ELR (cell line): ENCODE measurements around the gene TEX10.

Source experiments
- DNase-seq: peaks from one replicate; pipeline ENCODE4 v3.0.0-alpha.2; 2015; ENCODE audit warnings: low read depth

The TEX10 gene

DNA sequence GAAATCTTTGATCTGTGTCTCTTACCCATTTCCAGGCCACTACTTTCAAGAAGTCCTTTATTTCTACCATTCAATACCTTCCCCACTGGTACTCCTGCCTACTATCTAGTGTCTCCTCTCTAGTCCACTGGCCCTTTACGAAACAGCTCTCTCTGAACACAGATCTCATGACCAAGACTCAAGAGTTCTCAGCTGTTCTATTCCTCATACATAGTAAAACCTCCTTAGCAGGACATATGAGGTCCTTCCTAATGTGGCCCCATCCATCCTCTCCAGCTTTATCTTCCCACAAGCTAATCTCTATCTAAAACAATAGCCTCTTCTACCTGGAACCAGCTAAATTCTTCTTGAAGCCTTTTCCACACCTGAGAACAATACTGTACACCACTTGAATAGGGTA, 2.6 kb downstream of the TEX10 start:
- peak; percentile 15 for DNase-seq

DNA sequence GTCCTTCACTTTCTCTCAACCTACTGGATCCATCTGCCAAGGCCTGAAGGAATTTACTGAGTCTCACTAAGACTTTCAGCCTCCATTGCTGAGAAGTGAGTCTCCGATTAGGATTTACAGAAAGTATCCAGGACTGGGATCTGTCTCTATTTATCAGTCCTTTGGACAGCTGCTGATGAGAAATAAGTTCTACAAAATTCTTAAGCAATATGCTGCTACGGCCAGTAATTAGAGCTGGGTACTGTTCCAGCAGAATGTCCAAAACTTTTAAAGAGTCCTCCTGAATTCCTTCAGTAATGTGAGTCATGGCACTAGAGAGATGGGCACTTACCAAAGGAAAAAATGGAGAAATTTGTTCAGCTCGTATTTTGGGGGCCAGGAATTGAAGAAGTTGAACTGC, 5.9 kb downstream of the TEX10 start:
- no peak for DNase-seq

DNA sequence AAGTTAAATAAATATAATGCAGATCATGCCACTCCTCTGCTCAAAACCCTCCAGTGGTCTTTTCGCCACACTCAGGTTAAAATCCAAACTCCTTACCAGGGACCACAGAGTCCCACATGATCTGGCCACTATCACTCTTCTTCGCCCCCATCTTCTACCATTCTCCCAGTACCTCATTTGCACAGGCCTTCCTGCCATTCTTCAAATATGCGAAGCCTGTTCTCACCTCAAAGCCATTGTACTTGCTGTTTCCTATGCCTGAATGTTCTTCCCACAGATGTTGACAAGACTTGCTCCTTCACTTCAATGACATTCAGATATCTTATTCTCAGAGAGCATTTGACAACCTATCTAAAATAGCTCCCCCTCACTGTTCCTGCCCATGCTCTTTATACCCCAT, 10.9 kb downstream of the TEX10 start:
- no peak for DNase-seq

DNA sequence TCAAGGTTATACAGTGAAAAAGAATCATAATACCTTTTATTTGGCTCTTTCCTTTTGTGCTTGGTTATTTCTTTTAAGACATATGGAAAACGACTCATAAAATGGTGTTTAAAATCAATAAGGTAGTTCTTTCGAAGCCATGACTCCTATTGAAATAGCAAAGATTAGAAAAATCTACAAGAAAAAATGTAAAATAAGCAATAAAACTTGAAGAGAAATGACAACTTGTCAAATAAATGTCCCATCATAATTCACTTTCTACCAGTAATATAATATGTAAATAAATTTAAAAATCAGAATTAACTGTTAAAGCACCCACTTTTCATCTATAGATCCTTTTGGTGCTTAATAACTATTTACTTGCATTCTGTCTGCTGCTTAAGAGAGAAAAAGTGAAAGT, 12.5 kb downstream of the TEX10 start:
- DNase-seq = no peak

DNA sequence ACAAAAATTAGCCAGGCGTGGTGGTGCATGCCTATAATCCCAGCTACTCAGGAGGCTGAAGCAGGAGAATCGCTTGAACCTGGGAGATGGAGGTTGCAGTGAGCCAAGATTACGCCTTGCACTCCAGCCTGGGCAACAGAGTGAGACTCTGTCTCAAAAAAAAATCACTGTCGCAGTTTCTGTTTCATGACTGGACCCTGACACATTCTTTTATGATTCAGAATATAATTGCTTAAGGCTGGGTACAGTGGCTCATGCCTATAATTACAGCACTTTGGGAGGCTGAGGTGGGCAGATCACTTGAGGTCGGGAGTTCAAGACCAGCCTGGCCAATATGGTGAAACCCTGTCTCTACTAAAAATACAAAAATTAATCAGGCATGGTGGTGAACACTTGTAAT, 14.0 kb downstream of the TEX10 start:
- DNase-seq = peak; percentile 45

DNA sequence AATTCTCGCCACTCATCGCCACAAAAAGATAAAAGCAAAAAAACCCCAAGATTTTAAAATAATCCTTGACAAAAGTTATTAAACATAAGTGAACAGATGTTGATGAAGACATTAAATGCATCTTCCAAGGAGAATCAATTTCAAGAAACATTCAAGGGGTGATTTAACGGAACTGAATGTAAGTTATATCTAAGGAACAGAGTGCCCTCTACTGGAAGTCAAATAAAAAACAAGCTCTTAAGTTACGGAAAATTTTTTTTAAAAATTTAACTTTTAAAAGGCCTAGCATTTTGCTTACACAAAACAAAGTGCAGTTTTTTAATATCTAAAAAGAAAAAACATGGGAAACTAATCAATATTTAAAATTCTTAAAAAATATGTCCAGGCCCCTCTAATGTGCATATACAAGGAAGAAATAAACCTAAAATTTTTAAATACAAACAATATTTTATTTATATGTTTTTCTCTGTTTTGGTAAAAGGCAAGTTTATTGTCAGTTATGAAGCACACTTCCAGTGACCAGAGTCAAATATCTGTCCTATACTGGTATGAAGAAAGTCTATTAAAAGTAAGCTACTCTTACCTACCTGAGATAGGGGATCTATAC, 28.0 kb downstream of the TEX10 start:
- DNase-seq = peak; percentile 73

DNA sequence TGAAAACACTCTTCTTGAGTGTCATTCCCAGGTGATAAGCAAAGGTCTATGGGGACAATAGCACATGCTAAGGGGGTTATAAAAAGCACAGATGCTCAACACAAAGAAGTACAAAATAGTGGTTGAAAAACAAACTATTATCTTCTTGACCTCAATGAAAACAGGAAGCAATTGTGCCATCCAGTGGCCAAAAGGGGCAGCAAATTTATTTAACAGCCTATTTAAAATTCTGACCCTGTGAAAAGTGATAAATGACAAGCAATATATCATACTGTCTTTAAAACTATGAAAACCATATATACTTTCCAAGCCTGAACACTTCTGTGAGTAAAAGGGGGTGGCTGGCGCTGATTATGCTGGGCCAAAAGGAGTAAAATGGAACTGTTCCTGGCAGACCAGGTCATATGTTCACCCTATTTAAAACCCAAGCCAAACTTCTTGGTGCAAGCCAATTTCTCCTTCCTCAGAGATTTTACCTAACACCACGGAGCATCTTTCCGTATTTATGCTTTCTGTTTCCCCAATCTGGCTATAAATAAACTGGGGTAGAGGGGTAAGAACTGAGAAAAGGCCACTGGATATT, 29.7 kb downstream of the TEX10 start:
- DNase-seq = peak; percentile 61

DNA sequence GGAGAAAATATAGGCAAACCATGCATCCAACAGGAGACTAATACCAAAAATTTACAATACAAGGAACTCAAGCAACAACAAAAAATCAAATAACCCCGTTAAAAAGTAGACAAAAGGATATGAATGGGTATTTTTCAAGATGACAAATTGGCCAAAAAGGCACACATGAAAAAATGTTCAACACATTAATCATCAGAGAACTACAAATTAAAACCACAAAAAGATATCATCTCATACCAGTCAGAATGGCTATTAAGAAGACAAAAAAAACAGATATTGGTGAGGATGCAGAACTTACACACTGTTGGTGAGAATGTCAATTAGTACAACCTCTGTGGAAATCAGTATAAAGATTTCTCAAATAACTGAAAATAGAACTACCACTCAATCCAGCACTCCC, 35.0 kb downstream of the TEX10 start:
- DNase-seq = peak; percentile 83

DNA sequence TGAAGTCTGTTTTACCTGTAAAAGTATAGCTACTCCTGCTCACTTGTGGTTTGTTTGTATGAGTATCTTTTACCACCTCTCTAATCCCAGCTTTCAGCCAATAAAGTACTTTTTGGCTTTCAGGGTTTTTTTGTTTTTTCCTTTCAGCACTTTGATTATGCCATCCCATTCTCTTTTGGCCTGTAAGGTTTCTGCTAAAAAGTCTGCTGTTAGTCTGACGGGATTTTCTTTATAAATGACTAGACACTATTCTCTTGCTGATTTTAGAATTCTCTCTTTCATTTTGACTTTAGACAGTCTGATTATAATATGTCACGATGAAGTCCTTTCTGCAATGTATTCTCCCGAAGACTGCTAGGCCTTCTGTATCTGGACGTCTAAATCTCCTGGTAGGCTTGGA, 37.2 kb downstream of the TEX10 start:
- DNase-seq = no peak

DNA sequence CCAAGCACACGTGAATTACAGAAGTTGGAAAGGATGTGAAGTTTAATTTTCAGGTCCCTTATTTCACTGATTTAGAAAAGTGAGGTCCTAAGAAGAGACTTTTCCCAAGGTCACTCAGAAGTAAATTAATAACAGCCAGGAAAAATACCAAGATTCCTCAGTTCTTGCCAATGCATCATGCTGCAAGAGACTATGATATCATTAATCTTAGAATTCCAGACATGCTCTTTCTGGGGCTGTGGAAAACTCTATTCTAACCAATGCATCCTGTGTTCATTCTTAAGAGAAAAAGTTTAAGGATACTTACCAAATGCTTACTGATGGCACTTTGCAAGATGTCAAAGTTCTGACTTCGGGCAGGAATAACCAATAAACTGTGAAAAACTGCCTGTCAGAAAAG, 42.8 kb downstream of the TEX10 start:
- no peak for DNase-seq

DNA sequence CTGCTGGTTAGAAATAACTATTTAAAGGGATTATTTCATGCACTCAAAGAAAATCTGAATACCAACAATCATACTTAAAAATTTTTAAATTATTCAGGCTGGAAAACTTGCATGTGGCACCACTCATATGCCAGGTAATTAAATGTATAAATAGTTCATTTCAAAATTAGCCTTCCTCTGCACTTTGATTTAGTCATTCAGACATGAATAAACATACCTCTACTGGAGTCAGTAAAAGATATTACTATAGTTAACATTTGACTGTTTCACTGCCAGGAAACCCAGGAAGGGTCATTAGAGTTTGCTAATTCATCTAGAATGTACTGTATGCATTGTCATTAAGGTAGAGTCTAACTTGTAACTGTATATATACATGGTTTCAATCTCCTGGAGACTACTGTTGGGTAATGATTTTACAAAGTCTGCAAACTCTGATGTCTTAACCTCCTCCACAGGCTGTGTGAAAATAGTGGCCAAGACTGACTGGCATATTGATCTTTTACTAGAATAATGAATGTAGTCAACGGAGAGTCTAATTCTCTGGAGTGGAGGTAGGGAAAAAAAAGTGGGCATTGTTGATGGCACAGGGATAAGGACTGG, 43.7 kb downstream of the TEX10 start:
- DNase-seq = peak; percentile 36

DNA sequence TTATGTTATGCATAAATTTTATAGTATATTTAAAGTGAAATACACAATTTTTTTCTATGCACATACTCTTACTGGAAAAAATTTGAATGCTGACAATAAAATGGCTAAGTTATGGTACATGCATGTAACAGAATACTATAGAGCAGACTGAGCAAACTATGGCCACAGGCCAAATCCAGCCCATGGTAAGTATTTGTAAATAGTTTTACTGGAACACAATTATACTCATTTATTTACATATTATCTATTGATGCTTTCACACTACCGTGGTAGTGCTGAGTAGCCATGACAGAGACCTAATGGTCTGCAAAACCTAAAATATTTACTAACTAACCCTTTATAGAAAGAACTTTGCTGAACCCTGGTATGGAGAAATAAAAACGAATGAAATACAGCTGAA, 45.7 kb downstream of the TEX10 start:
- DNase-seq = no peak

DNA sequence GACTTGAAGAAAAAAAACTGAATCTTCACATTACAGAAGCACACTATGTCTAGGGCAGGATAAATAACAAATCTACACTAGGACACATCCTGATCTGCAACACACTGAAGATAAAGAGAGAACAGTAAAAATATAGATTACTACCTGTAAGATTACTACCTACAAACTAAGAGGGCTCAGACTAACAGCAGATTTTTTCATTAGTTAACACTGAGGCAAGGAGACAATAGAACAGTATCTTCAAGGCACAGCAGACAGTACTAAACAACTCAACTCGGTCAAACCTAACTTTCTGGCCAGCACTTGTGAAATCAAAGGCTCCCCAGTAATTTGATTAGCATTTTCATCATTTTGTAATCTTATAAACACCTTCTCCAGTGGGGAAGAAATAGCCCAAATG, 46.5 kb downstream of the TEX10 start:
- no peak for DNase-seq

DNA sequence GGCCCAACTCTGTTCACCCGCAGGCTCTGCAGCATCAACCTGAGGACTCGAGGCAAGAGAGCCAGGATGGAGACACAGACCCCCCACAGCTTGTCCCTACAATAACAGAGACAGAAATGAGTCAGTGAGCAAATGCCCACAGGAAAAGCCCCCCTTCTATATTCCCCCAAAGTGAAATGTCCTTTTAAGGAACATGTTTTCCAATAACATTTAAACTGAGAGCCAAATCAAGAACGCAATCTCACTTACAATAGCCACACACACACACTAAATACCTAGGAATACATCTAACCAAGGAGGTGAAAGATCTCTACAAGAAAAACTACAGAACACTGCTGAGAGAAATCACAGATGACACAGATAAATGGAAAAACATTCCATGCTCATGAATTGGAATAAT, 49.0 kb downstream of the TEX10 start:
- no peak for DNase-seq

DNA sequence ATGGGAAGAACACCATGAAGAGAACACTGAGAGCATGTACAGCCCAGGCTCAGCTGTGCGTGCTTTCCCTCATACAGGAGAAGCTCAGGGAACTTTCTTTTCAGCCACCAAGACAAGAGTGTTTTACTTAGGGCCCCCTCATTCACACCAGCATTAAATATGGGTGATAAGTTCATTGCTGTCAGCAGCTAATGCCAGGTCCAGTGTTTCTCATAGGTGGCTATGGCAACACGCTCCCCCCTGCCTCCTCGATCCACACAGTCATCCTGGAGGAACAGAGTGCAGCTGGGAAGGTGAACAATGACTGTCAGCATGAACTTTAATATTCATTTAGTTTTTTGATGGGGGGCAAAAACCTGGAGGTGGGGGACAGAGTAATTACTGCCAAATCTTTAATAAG, 54.4 kb downstream of the TEX10 start:
- no peak for DNase-seq

DNA sequence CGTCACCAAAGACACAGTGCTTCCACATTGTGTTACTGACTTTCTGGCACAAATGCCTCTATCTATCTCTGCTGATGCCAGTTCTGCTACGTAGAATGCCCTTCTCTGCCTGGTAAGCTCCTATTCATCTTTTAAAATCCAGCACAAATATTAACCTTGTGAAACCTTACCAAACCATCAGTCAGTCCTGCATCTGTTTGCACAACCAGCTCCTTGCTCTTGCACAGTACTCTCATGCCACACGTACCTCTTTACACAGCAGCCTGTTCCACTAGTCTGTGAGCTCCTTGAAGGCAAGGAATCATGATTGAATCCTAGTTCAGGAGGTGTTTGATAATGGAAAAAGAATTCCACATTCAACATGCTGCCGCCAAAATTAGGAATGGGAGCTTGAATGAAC, 56.3 kb downstream of the TEX10 start:
- DNase-seq = no peak

DNA sequence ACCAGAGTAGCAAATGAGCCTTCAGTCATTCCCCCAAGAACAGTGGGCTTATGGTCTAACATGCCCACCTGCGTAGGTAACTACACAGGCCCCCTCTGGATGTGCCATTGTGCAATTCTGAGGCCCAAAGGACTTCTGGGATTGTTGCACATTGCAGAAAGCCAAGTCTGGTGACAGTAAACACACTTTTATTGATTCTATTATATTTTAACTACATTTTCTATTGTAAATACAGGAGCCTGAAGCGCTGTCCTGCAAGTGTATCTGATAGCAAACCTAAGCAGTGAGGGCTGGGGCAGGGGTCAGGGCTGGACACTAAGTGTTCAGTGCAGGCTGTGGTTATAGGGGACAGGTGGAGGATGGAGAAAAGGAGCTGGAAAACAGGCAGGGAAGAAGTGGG, 57.5 kb downstream of the TEX10 start:
- DNase-seq = no peak

DNA sequence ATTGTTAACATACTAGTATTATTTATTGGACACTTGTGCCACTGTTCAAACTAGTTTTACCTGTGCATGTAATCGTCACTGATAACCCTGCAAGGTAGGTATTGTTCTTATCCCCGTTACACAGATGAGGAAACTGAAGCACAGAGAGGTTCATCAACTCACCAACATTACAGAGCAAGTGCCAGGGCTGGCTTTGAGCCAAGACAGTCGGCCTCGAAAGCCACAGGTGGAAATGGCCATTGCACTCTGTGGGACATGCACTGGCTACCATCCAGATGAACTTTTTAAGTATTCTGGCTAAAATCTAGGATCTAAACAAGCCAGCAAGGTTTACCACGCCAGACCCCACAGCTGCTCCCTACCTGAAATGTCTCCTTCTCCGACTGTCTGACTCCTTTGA, 57.9 kb downstream of the TEX10 start:
- no peak for DNase-seq

DNA sequence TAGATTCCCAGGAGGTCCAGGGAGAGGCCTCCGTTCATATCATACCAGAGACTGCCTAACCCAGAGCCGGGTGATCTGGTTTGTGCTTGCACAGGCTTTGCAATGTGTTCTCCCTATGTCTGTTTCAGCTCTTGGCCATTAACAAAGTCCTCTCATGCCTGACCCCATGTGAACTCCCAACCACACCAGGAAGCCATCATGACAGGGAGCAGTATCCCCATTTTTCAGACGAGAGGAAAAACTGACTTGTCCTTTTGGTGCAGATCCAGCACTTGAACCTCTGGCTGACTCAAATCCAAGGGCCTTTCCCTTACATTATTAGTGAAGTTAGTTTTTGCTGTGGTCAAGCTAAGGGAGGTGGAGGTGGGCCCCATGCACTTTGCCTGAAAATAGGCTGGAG, 58.4 kb downstream of the TEX10 start:
- no peak for DNase-seq

DNA sequence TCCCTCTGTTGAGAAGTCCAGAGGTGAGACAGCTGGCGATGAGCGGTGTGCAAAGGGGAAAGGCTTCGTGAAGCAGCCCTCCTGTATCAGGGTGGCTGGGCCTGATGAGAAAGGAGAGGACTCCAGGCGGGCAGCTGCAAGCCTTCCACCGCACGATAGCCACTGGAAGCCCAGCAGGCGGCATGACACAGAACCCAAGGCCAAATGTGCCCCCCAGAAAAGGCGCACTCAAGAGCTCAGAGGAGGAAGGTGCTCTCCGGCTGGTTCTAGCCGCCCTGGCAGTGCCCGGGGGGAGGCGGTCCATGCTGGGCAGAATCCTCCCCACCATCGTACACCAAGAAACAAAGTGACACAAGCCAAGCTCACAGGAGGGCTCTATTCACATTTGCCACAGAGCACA, 60.3 kb downstream of the TEX10 start:
- DNase-seq = no peak

DNA sequence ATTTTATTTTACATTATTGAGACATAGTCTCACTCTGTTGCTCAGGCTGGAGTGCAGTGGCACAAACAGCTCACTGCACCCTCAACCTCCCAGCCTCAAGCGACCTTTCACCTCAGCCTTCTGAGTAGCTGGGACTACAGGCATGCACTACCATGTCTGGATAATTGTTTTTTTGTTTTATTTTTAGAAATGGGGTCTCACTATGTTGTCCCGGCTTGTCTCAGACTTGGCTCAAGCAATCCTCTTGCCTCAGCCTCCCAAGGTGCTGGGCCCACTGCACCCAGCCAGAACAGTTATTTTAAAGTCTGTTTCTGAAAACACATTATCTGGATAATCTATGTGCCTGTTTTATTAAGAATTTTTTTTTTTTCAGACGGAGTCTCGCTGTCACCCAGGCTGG, 62.0 kb downstream of the TEX10 start:
- no peak for DNase-seq

DNA sequence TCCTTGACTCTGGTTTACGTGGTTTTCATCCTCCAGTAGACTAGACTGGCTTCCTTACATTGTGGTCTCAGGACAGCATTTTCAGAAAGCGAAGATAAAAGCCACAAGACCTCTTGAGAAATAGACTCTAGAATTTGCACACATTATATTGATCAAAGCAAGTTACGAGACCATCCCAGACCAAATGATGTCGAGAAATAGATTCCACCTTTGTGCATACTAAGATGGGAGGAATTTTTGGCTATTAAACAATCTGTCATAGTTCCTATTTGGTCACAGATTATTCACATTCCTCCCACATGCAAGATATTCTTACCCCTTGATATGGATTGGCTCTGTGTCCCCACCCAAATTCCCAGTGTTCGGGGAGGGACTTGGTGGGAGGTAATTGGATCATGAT, 65.6 kb downstream of the TEX10 start:
- no peak for DNase-seq

DNA sequence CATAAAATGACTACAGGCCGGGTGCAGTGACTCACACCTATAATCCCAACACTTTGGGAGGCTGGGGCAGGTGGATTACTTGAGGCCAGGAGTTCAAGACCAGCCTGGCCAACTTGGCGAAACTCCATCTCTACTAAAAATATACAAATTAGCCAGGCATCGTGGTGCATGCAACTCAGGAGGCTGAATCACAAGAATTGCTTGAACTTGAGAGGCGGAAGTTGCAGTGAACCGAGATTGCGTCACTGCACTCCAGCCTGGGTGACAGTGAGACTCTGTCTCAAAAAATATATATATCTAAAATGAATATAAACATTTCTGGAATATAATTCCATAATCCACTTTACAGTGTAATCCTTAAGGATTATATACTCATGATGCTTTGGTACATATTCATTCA, 66.5 kb downstream of the TEX10 start:
- no peak for DNase-seq

DNA sequence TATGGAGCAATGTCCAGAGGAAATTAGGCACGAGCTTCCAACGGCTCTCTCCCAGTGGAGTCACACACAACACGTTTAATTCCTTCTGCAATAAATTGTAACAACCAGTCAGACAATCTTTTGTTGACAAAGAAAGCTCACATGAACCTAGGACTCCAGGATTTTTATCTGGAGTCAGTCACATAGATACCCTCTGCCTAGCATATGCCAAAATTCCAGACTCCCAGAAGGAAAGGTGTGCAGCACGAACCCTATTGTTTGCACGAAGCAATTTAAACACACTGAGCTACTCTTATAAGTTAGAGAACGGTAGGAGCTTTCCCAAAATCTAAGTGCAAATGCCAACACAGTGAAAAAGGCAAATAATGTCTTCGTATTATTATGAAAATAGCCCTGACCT, 67.1 kb downstream of the TEX10 start:
- DNase-seq = no peak
